Measurements from ENCODE around the gene BLMH. TPM values are rescaled to one million over a fixed set of nuclear protein-coding genes. Genes with fewer than 3 reads are reported as not detected.

BLMH gene
- total and polyA plus RNA-seq, 9 of the 15 experiments (the other 6 are each of a cell fraction or from before 2014, with no cell fraction given) = 26.0 to 118 (median 67.3) TPM

GRCh38 chr17:30291543-30292285 lies at the start of gene BLMH (continued):
- TF ChIP-seq CUX1 (CRISPR knock-in tag; IDR thresholded peaks at IDR 0.05) = no peak
- TF ChIP-seq GATAD2A (IDR thresholded peaks at IDR 0.05) = no peak; the same call in 1 of the 2 replicates
- TF ChIP-seq ZNF280A (IDR thresholded peaks at IDR 0.05; ENCODE audit: low read depth, partially characterized antibody) = no peak
- peak; percentile 95 for TF ChIP-seq C11orf30 (IDR thresholded peaks at IDR 0.05; ENCODE audit: low read depth)
- peak; percentile 58 for TF ChIP-seq EGR1 (conservative IDR thresholded peaks at IDR 0.05)
- TF ChIP-seq ZFX (CRISPR knock-in tag; IDR thresholded peaks at IDR 0.05) = peak; percentile 69
- TF ChIP-seq MBD2 (IDR thresholded peaks at IDR 0.05; ENCODE audit: borderline replicate concordance, low read depth) = peak; percentile 28; the same call in 1 of the 2 replicates
- no peak for TF ChIP-seq ZBTB8A (IDR thresholded peaks at IDR 0.05; ENCODE audit: partially characterized antibody)
- TF ChIP-seq SMAD4 (CRISPR knock-in tag; conservative IDR thresholded peaks at IDR 0.05) = peak; percentile 91
- peak; percentile 92; the same call in 1 of the 2 replicates for TF ChIP-seq CGGBP1 (CRISPR knock-in tag; IDR thresholded peaks at IDR 0.05)
- no peak for TF ChIP-seq FOXA3 (CRISPR knock-in tag; conservative IDR thresholded peaks at IDR 0.05 in 1 of 2, IDR thresholded peaks at IDR 0.05 in 1 of 2)
- TF ChIP-seq E2F8 (IDR thresholded peaks at IDR 0.05; ENCODE audit: low read depth, partially characterized antibody) = no peak
- peak; percentile 90 for TF ChIP-seq HMGN3 (IDR thresholded peaks at IDR 0.05; ENCODE audit: borderline replicate concordance, extremely low read depth, insufficient read length, low read depth, low read length)

All from K562 (cell line).